ACC112 (cell line): ENCODE results near the gene FUOM.
"Not testable (repeated sequence)": the region's sequence is repeated elsewhere in the genome, so short reads cannot be mapped to it uniquely, and the experiment has no call there.

ENCODE experiments used
- H2AFZ ChIP-seq: fragments of 200-600 bp; sonication (generic); one replicate; pipeline ENCODE4 v1.6.0; 2017; ENCODE audit warnings: antibody characterized with exemption, low read length; ENCODE audit not compliant: unreplicated experiment
- H3K27ac ChIP-seq: fragments of 200-600 bp; sonication (generic); 2 replicates; pipeline ENCODE4 v1.5.1; 2014; ENCODE audit warnings: low read depth, mild to moderate bottlenecking, antibody characterized with exemption, low read length, moderate library complexity
- H3K27me3 ChIP-seq: fragments of 200-600 bp; sonication (generic); 2 replicates; pipeline ENCODE4 v1.6.1; 2014; ENCODE audit warnings: mild to moderate bottlenecking, antibody characterized with exemption, low read length, moderate library complexity, mixed read lengths; ENCODE audit not compliant: insufficient read depth
- H3K36me3 ChIP-seq: fragments of 200-600 bp; sonication (generic); 2 replicates; pipeline ENCODE4 v1.6.1; 2016; ENCODE audit warnings: mild to moderate bottlenecking, antibody characterized with exemption, low read length, moderate library complexity, mixed read lengths; ENCODE audit not compliant: insufficient read depth
- H3K4me1 ChIP-seq: fragments of 200-600 bp; sonication (generic); one replicate; pipeline ENCODE4 v1.6.1; 2016; ENCODE audit warnings: low read length, mixed read lengths; ENCODE audit not compliant: insufficient read depth, unreplicated experiment, control insufficient read depth
- H3K4me3 ChIP-seq: fragments of 200-600 bp; sonication (generic); 2 replicates; pipeline ENCODE4 v1.5.1; 2014; ENCODE audit warnings: mild to moderate bottlenecking, low read depth, low read length
- H3K79me2 ChIP-seq: fragments of 200-600 bp; sonication (generic); one replicate; pipeline ENCODE4 v1.6.0; 2016; ENCODE audit warnings: low read length; ENCODE audit not compliant: control insufficient read depth, unreplicated experiment, insufficient read depth

The FUOM gene

DNA sequence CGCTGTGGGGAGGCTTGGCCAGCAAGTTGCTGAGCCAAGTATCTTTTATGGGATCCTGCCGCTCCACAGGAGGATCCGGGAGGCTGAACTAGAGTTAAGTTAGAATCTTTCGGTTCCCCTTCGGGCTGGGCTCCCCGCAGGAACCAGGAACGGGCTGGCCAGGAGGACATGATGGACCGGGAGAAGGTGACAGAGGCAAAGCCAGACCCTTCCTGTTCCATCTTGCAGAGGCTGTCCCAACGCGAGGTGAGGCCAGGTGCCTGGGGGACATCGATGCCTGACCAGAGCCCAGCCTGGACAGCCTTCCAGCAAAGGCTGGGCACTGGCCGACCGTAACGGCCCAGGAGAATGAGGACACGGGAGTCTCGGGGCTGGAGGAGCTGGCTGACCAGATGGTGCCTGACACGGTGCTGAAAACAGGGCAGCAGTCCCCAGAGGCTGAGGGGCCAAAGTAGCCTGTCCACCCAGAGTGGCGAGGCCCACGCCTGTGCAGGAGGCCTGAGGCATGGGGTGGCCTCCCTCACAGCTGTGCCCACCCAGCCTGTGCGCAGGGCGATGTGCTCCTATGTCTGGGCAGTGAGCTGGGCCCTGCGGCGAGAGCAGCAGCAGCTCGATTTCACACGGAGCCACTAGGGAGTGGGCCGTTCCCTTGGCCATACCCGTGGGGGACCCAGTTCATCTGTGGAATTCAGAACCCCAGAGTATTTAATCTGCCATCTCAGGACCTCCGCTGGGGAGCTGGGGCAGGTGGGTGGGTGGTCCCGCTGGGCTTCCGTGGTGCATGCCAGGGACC is 19.4 kb upstream of the FUOM start:
- Histone ChIP-seq H2AFZ (no peak overlapping the region), H3K4me1 (peaks cover 4% of the 10 kb centered on the region), H3K27me3 (no peaks in the 10 kb centered on the region), H3K36me3 (no peaks in the 10 kb centered on the region), H3K79me2 (peaks cover 3% of the 10 kb centered on the region), H3K27ac (no peak overlapping the region), H3K4me3 (no peak overlapping the region)

DNA sequence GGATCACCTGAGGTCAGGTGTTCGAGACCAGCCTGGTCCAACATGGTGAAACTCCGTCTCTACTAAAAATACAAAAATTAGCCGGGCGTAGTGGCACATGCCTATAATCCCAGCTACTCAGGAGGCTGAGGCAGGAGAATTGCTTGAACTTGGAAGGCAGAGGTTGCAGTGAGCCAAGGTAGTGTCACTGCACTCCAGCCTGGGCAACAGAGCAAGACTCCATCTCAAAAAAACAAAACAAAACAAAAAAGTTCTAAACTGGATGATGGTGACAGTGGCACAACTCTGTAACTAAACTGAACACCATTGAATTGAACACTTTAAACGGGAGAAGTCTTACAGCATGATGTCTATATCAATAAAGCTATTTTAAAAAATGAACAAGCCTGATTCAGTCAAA is 18.4 kb upstream of the FUOM start:
- H3K4me3 ChIP-seq, H3K4me1 ChIP-seq, H3K27me3 ChIP-seq, H2AFZ ChIP-seq, H3K36me3 ChIP-seq, H3K79me2 ChIP-seq, H3K27ac ChIP-seq: not testable (repeated sequence)

DNA sequence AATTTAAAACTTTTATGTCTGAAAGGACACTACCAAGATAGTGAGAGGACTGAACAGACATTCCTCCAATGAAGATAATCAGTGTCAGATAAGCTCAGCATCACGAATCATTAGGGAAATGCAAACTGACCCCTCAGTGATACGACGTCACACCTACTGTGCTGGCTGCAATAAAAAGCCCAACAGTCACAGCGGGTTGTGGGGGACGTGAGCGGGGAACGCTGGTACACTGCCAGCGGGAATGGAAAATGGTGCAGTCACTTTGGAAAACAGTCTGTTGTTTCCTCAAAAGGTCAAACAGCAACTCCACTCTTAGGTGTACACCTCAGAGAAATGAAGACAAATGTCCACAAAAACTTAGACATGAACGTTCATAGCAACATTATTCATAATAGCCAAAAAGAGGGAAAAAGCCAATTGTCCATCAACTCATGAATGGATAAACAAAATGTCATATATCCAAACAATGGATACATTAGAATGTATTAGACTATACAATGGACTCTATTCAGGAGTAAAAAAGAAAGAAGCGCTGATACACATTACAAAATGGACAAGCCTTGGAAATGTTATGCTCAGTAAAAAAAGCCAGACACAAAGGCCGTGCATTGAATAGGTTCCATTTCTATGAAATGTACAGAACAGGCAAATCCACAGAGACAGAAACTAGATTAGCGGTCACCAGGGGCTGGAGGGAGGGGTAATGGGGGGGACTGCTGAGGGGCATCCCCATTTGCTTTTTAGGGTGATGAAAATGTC is 17.7 kb upstream of the FUOM start:
- no peak overlapping the region for H2AFZ ChIP-seq
- peaks cover 7% of the 10 kb centered on the region for H3K79me2 ChIP-seq
- no peaks in the 10 kb centered on the region for H3K36me3 ChIP-seq
- no peak overlapping the region for H3K27ac ChIP-seq
- H3K4me1 ChIP-seq: peaks cover 4% of the 10 kb centered on the region
- no peaks in the 10 kb centered on the region for H3K27me3 ChIP-seq
- no peak overlapping the region for H3K4me3 ChIP-seq

DNA sequence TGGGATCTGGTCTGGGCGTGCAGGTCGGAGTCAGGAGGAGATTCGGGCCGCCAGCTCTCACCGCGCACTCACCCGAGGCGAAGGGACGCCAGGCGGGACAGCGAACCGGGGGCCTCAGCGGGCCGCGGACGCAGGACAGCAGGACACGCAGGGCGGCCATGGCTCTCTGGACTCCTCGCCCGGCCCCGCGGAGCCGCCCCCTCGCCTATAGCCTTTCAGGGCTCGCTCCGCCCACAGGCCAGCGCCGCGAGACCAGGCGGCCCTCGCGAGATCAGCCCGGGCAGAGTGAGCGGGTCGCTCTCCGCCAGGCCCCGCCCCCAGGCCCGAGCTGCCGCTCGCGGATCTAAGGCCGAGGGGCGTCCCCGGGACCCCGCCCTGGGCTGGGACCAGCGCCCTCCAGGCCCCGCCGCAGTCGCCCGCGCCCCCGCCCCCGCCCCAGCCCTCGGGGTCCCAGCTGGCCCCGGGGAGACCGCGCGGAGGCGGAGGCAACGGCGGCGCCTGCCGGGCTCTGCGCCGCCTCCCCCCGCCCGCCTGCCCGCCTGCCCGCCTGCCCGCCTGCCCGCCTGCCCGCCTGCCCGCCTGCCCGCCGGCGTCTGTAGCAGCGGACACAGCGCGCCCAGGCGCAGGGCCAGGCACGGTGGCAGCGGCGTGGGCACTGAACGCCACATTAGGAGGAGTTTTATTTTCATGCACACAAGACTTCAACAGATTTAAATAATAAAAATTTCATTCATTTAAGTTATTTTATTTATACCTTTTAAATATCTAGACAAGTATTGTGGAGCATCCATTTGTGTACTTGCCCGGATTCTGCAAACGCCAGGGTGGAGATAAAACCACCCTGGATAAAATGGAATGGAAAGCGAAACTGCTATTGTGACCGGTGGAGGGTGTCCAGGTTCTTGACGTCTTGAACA is 15.6 kb upstream of the FUOM start, which contains the start of gene ECHS1:
ECHS1 (minus strand) TSS at position 181 of the 917 bp plus-strand sequence; CDS start at position 160, 21 bp downstream.
- no peaks in the 10 kb centered on the region for H3K27me3 ChIP-seq
- H3K36me3 ChIP-seq: no peaks in the 10 kb centered on the region; the same call in 1 of the 2 replicates
- peaks cover 7% of the 10 kb centered on the region for H3K79me2 ChIP-seq
- peak within 1 kb of the TSS; percentile 45 for H2AFZ ChIP-seq
- peaks cover 4% of the 10 kb centered on the region for H3K4me1 ChIP-seq
- peak within 1 kb of the TSS; percentile 86 for H3K4me3 ChIP-seq
- peak within 1 kb of the TSS; percentile 63; the same call in 1 of the 2 replicates for H3K27ac ChIP-seq

- peak overlapping the region; percentile 86 for H3K4me3 ChIP-seq
These were observed 14.7 kb upstream of the FUOM start for GRCh38 chr10:133372507-133372906.

DNA sequence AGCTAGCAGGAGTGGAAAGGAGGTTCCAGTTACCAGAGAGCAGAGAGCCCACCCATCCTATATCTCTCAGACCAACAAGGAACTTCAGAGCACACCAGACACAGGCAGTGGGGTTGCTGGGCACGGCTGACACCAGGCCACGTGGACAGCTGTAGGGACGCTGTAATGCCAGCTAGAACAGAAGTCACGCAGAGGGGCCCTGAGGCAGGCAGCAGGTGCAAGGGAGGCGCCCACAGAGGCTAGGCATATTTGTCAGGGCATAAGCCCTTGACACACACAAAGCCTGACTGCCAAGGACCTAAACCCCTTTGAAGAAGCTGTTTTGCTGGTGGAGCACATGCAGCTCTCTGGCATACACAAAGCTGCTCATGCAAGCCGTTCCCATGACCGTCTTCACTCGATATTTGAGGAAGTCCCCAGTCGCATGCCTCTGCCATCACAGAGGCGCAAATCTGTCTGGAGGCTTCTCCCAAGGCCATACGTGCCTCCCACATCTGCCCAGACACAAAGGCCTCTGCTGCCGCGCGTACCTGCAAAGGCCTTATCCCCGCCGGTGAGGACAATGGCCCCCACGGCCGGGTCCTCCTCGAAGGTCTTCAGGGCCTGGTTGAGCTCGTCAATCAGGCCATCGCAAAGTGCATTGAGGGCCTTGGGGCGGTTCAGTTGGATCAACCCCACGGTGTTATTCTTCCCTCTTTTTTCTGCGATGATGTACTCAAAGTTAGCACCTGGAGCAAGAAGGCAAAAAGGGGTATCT is 12.4 kb upstream of the FUOM start:
- no peak overlapping the region for H3K27ac ChIP-seq
- no peaks in the 10 kb centered on the region; the same call in 1 of the 2 replicates for H3K36me3 ChIP-seq
- no peak overlapping the region for H3K4me3 ChIP-seq
- H2AFZ ChIP-seq: no peak overlapping the region
- H3K79me2 ChIP-seq: peaks cover 7% of the 10 kb centered on the region
- no peaks in the 10 kb centered on the region for H3K27me3 ChIP-seq
- H3K4me1 ChIP-seq: peaks cover 4% of the 10 kb centered on the region

More at GRCh38 chr10:133372507-133372906, 14.7 kb upstream of the FUOM start:
- Histone ChIP-seq H3K27ac (no peak overlapping the region), H3K4me1 (peaks cover 4% of the 10 kb centered on the region), H2AFZ (no peak overlapping the region), H3K79me2 (peaks cover 7% of the 10 kb centered on the region), H3K36me3 (no peaks in the 10 kb centered on the region; the same call in 1 of the 2 replicates), H3K27me3 (no peaks in the 10 kb centered on the region)

GRCh38 chr10:133368153-133368552 is 10.3 kb upstream of the FUOM start:
- Histone ChIP-seq H3K27ac (no peak overlapping the region), H3K36me3 (no peaks in the 10 kb centered on the region; the same call in 1 of the 2 replicates)

DNA sequence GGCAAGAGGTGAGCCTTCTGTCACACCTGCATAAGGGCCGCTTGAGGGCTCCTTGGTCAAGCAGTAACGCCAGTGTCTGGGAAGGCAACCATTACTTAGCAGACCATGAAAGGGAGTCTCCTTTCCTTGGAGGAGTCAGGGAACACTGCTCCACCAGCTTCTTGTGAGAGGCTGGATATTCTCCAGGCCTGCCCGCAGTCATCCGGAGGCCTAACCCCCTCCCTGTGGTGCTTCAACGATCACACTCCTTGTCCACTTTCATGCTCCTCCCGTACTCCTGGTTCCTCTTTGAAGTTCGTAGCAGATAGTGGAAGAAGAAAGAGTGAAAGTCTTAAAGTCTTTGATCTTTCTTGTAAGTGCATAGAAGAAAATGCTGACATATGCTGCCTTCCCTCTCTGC is 9.6 kb upstream of the FUOM start:
- H3K36me3 ChIP-seq, H3K4me1 ChIP-seq, H3K4me3 ChIP-seq, H3K79me2 ChIP-seq, H3K27me3 ChIP-seq, H2AFZ ChIP-seq, H3K27ac ChIP-seq: not testable (repeated sequence)

More at GRCh38 chr10:133368153-133368552, 10.3 kb upstream of the FUOM start:
- Histone ChIP-seq H2AFZ (no peak overlapping the region), H3K4me1 (no peaks in the 10 kb centered on the region), H3K27me3 (no peaks in the 10 kb centered on the region), H3K4me3 (no peak overlapping the region), H3K79me2 (peaks cover 7% of the 10 kb centered on the region)

- Histone ChIP-seq H3K4me3 (no peak overlapping the region), H3K27ac (no peak overlapping the region), H2AFZ (no peak overlapping the region), H3K36me3 (no peaks in the 10 kb centered on the region; the same call in 1 of the 2 replicates), H3K79me2 (no peaks in the 10 kb centered on the region), H3K4me1 (no peaks in the 10 kb centered on the region), H3K27me3 (no peaks in the 10 kb centered on the region)
These were observed 8.9 kb upstream of the FUOM start for GRCh38 chr10:133366751-133367150.
